Activated CD4-positive, alpha-beta memory T cell treated with anti-CD3 and anti-CD28 coated beads, Interleukin-2, amount 10 ng/mL, durations not matched to agents 7 days and 5 days (primary cell): ENCODE data around the gene TGFBR2. TPM values are rescaled to one million over a fixed set of nuclear protein-coding genes. Genes with fewer than 3 reads are reported as not detected.
A peak's percentile ranks its signal among the peaks of the same experiment; 100 is the strongest.

Experiments
- CTCF ChIA-PET: fragments of 350-600 bp; sonication (Branson Sonifier 250); formaldehyde crosslinking; loops from one replicate; lab custom pipeline; 2021; ENCODE audit warnings: antibody characterized with exemption, inconsistent platforms; lab: Charles Lee
- POLR2A ChIA-PET: fragments of 350-600 bp; sonication (Branson Sonifier 250); formaldehyde crosslinking; loops from one replicate; lab custom pipeline; 2021; ENCODE audit warnings: antibody characterized with exemption; lab: Charles Lee
- DNase-seq: peaks from one replicate; pipeline ENCODE4 v3.0.0-alpha.2; 2020
- H3K27ac Mint-ChIP-seq: one replicate; pipeline ENCODE4 v1.8.0; 2021; ENCODE audit warnings: mild to moderate bottlenecking, mixed read lengths
- H3K27me3 Mint-ChIP-seq: one replicate; pipeline ENCODE4 v1.8.0; 2021; ENCODE audit warnings: mixed read lengths
- H3K36me3 Mint-ChIP-seq: one replicate; pipeline ENCODE4 v1.8.0; 2021; ENCODE audit warnings: low read depth, mixed read lengths
- H3K4me1 Mint-ChIP-seq: one replicate; pipeline ENCODE4 v1.8.0; 2021; ENCODE audit warnings: mixed read lengths
- H3K4me3 Mint-ChIP-seq: one replicate; pipeline ENCODE4 v1.8.0; 2021; ENCODE audit warnings: mild to moderate bottlenecking, mixed read lengths
- H3K9me3 Mint-ChIP-seq: one replicate; pipeline ENCODE4 v1.8.0; 2021; ENCODE audit warnings: mixed read lengths
- total RNA-seq, 2 experiments: library from RNA; stranded (reverse); gene quantifications; one replicate each; pipeline ENCODE4 v1.2.3, GENCODE V29; 2021

TGFBR2 gene
- 10 to 100 TPM; 60.1 to 60.8 TPM for total RNA-seq

- H3K4me1 Mint-ChIP-seq, result peaks cover 57% of the 10 kb centered on the region
- H3K27me3 Mint-ChIP-seq, result no peaks in the 10 kb centered on the region
- peak within 1 kb of the TSS; percentile 93 for H3K4me3 Mint-ChIP-seq
- CTCF ChIA-PET, result interaction anchor here (0.6 to 3.4 kb wide), 13 partner anchors 11 to 408 kb away, joined by 3 to 21 read pairs (median 4); no protein-coding TSS in a partner anchor
- H3K27ac Mint-ChIP-seq, result peak within 1 kb of the TSS; percentile 92
- POLR2A ChIA-PET, result interaction anchor here (0.7 to 20.1 kb wide), 16 partner anchors 14 to 926 kb away, joined by 3 to 671 read pairs (median 6); partner anchors contain the start of gene STT3B
- DNase-seq, result peak; percentile 88
- H3K9me3 Mint-ChIP-seq, result no peaks in the 10 kb centered on the region
- H3K36me3 Mint-ChIP-seq, result peaks cover 26% of the 10 kb centered on the region
These were observed at the start of gene TGFBR2 for GRCh38 chr3:30606301-30607031. Gene TGFBR2 (plus strand): TSS chr3:30606601. CDS start chr3:30606884, 283 bp downstream.

GRCh38 chr3:30557746-30558303, 48.6 kb upstream of the TGFBR2 start:
- H3K9me3 Mint-ChIP-seq, result peaks cover 10% of the 10 kb centered on the region
- ChIA-PET POLR2A (no interaction called here), CTCF (no interaction called here)
- H3K4me3 Mint-ChIP-seq, result no peak overlapping the region
- no peaks in the 10 kb centered on the region for H3K36me3 Mint-ChIP-seq
- no peak overlapping the region for H3K27ac Mint-ChIP-seq
- H3K4me1 Mint-ChIP-seq, result no peaks in the 10 kb centered on the region
- no peaks in the 10 kb centered on the region for H3K27me3 Mint-ChIP-seq
- no peak for DNase-seq

- Mint-ChIP-seq H3K27me3 (no peaks in the 10 kb centered on the region), H3K36me3 (no peaks in the 10 kb centered on the region), H3K9me3 (peaks cover 4% of the 10 kb centered on the region), H3K27ac (no peak overlapping the region), H3K4me1 (no peaks in the 10 kb centered on the region), H3K4me3 (no peak overlapping the region)
- POLR2A ChIA-PET, result no interaction called here
- no peak for DNase-seq
- CTCF ChIA-PET, result no interaction called here
These were observed 42.4 kb upstream of the TGFBR2 start for GRCh38 chr3:30563956-30564355.

- Mint-ChIP-seq H3K4me3 (no peak overlapping the region), H3K9me3 (peaks cover 3% of the 10 kb centered on the region), H3K36me3 (no peaks in the 10 kb centered on the region), H3K4me1 (no peaks in the 10 kb centered on the region), H3K27me3 (no peaks in the 10 kb centered on the region), H3K27ac (no peak overlapping the region)
- DNase-seq, result no peak
- ChIA-PET CTCF (no interaction called here), POLR2A (no interaction called here)
These were observed 39.2 kb upstream of the TGFBR2 start for GRCh38 chr3:30567139-30567753.

- ChIA-PET POLR2A (no interaction called here), CTCF (no interaction called here)
- Mint-ChIP-seq H3K27me3 (no peaks in the 10 kb centered on the region), H3K4me3 (no peak overlapping the region), H3K27ac (no peak overlapping the region), H3K9me3 (no peaks in the 10 kb centered on the region), H3K36me3 (no peaks in the 10 kb centered on the region), H3K4me1 (peaks cover 2% of the 10 kb centered on the region)
- DNase-seq, result no peak
These were observed 29.5 kb upstream of the TGFBR2 start for GRCh38 chr3:30576946-30577345.

- no peaks in the 10 kb centered on the region for H3K36me3 Mint-ChIP-seq
- ChIA-PET CTCF (no interaction called here), POLR2A (no interaction called here)
- no peak for DNase-seq
- H3K27me3 Mint-ChIP-seq, result no peaks in the 10 kb centered on the region
- H3K9me3 Mint-ChIP-seq, result no peaks in the 10 kb centered on the region
- H3K4me1 Mint-ChIP-seq, result peaks cover 2% of the 10 kb centered on the region
- no peak overlapping the region for H3K27ac Mint-ChIP-seq
- no peak overlapping the region for H3K4me3 Mint-ChIP-seq
These were observed 28.6 kb upstream of the TGFBR2 start for GRCh38 chr3:30577788-30578187.

- Mint-ChIP-seq H3K4me1 (peaks cover 2% of the 10 kb centered on the region), H3K4me3 (no peak overlapping the region), H3K27me3 (no peaks in the 10 kb centered on the region), H3K9me3 (no peaks in the 10 kb centered on the region), H3K27ac (no peak overlapping the region), H3K36me3 (no peaks in the 10 kb centered on the region)
- CTCF ChIA-PET, result no interaction called here
- no peak for DNase-seq
- POLR2A ChIA-PET, result no interaction called here
These were observed 27.9 kb upstream of the TGFBR2 start for GRCh38 chr3:30578479-30578878.

- POLR2A ChIA-PET, result no interaction called here
- DNase-seq, result no peak
- Mint-ChIP-seq H3K4me1 (peaks cover 2% of the 10 kb centered on the region), H3K9me3 (no peaks in the 10 kb centered on the region), H3K36me3 (no peaks in the 10 kb centered on the region), H3K4me3 (no peak overlapping the region), H3K27me3 (no peaks in the 10 kb centered on the region), H3K27ac (no peak overlapping the region)
- CTCF ChIA-PET, result no interaction called here
These were observed 27.3 kb upstream of the TGFBR2 start for GRCh38 chr3:30578986-30579579.

GRCh38 chr3:30581067-30581585, 25.3 kb upstream of the TGFBR2 start:
- no peaks in the 10 kb centered on the region for H3K27me3 Mint-ChIP-seq
- peaks cover 2% of the 10 kb centered on the region for H3K4me1 Mint-ChIP-seq
- POLR2A ChIA-PET, result no interaction called here
- no peak for DNase-seq
- no peak overlapping the region for H3K27ac Mint-ChIP-seq
- H3K36me3 Mint-ChIP-seq, result no peaks in the 10 kb centered on the region
- H3K9me3 Mint-ChIP-seq, result no peaks in the 10 kb centered on the region
- H3K4me3 Mint-ChIP-seq, result no peak overlapping the region
- CTCF ChIA-PET, result no interaction called here

GRCh38 chr3:30581982-30582381, 24.4 kb upstream of the TGFBR2 start:
- Mint-ChIP-seq H3K27me3 (no peaks in the 10 kb centered on the region), H3K9me3 (no peaks in the 10 kb centered on the region), H3K4me1 (peaks cover 2% of the 10 kb centered on the region), H3K27ac (no peak overlapping the region), H3K4me3 (no peak overlapping the region), H3K36me3 (no peaks in the 10 kb centered on the region)
- ChIA-PET CTCF (no interaction called here), POLR2A (no interaction called here)
- DNase-seq, result no peak

- no peaks in the 10 kb centered on the region for H3K4me1 Mint-ChIP-seq
- no peak overlapping the region for H3K27ac Mint-ChIP-seq
- H3K27me3 Mint-ChIP-seq, result no peaks in the 10 kb centered on the region
- ChIA-PET POLR2A (no interaction called here), CTCF (no interaction called here)
- no peak overlapping the region for H3K4me3 Mint-ChIP-seq
- H3K9me3 Mint-ChIP-seq, result no peaks in the 10 kb centered on the region
- DNase-seq, result no peak
- no peaks in the 10 kb centered on the region for H3K36me3 Mint-ChIP-seq
These were observed 22.4 kb upstream of the TGFBR2 start for GRCh38 chr3:30583973-30584372.

- Mint-ChIP-seq H3K4me1 (no peaks in the 10 kb centered on the region), H3K36me3 (no peaks in the 10 kb centered on the region), H3K27ac (no peak overlapping the region), H3K27me3 (no peaks in the 10 kb centered on the region), H3K4me3 (no peak overlapping the region), H3K9me3 (no peaks in the 10 kb centered on the region)
- CTCF ChIA-PET, result no interaction called here
- DNase-seq, result no peak
- POLR2A ChIA-PET, result no interaction called here
These were observed 20.7 kb upstream of the TGFBR2 start for GRCh38 chr3:30585654-30586053.

GRCh38 chr3:30586096-30586805, 20.1 kb upstream of the TGFBR2 start:
- ChIA-PET CTCF (no interaction called here), POLR2A (no interaction called here)
- no peaks in the 10 kb centered on the region for H3K9me3 Mint-ChIP-seq
- no peak overlapping the region for H3K4me3 Mint-ChIP-seq
- no peaks in the 10 kb centered on the region for H3K4me1 Mint-ChIP-seq
- no peaks in the 10 kb centered on the region for H3K27me3 Mint-ChIP-seq
- H3K36me3 Mint-ChIP-seq, result no peaks in the 10 kb centered on the region
- no peak for DNase-seq
- H3K27ac Mint-ChIP-seq, result no peak overlapping the region
